ENCODE results near the gene ANKH.

- TF ChIP-seq REST (IDR thresholded peaks at IDR 0.05; ENCODE audit: borderline replicate concordance) (no peak), CTCF (IDR thresholded peaks at IDR 0.05; ENCODE audit: poor library complexity, severe bottlenecking) (no peak), TAF1 (IDR thresholded peaks at IDR 0.05; ENCODE audit: low read depth) (no peak), SMC3 (conservative IDR thresholded peaks at IDR 0.05; ENCODE audit: poor library complexity) (no peak), POLR2AphosphoS5 (IDR thresholded peaks at IDR 0.05) (no peak), MXI1 (conservative IDR thresholded peaks at IDR 0.05; ENCODE audit: poor library complexity, severe bottlenecking) (no peak)
Measured at GRCh38 chr5:14813747-14814146, 57.8 kb downstream of the ANKH start.

Data from neural cell (in vitro differentiated cells).